GM12874 (cell line): ENCODE results near the gene IL4R.

Experiments used
- TF ChIP-seq, protein P1 (sequence below): IDR thresholded peaks from 2 replicates; pipeline ENCODE4 v1.5.1; 2011; ENCODE audit warnings: low read depth, mild to moderate bottlenecking, control low read depth, low read length, moderate library complexity; ENCODE audit not compliant: insufficient read depth

Gene IL4R

DNA sequence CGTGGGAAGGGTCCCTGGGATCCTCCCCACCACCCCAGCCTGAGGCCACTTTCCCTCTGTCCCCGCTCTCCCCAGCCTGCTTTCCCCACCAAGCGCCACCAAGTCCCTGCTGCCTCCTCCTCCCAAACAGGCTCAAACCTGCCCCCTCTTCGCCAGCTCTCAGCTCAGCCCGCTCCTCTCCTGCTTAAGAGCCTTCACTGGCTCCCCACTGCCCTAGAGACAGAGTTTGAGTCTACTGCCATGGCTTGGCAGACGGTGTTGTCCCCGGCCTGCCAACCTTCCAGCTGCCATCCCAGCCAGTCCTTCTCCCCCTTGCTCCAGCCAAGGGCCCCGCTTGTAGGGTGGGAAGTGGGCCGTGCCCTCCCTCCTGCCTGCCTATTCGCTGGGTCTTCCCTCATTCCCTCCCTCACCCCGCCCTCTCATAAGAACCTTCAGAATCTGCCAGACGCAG is 11.1 kb downstream of the IL4R start:
- TF ChIP-seq, protein P1, sequence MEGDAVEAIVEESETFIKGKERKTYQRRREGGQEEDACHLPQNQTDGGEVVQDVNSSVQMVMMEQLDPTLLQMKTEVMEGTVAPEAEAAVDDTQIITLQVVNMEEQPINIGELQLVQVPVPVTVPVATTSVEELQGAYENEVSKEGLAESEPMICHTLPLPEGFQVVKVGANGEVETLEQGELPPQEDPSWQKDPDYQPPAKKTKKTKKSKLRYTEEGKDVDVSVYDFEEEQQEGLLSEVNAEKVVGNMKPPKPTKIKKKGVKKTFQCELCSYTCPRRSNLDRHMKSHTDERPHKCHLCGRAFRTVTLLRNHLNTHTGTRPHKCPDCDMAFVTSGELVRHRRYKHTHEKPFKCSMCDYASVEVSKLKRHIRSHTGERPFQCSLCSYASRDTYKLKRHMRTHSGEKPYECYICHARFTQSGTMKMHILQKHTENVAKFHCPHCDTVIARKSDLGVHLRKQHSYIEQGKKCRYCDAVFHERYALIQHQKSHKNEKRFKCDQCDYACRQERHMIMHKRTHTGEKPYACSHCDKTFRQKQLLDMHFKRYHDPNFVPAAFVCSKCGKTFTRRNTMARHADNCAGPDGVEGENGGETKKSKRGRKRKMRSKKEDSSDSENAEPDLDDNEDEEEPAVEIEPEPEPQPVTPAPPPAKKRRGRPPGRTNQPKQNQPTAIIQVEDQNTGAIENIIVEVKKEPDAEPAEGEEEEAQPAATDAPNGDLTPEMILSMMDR, result no peak

DNA sequence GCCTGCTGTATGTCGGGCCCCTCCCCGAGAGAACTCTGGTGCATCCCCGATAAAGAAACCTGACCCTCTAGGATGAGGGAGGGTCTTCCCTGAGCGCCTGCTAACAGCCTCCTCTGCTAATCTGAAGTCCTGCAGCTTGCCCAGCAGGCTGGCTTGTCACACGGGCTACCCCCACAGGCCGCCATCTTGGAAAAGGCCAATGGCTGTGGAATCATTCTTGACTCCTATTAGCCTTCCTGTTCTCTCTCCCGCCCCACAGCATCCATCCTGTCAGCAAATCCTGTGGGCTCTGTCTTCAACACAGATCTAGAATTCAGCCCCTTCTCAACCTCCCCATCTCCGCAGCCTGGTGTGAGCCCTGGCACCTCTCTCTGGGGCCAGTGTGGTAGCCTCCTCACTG is 12.0 kb downstream of the IL4R start:
- TF ChIP-seq, protein P1, result no peak

DNA sequence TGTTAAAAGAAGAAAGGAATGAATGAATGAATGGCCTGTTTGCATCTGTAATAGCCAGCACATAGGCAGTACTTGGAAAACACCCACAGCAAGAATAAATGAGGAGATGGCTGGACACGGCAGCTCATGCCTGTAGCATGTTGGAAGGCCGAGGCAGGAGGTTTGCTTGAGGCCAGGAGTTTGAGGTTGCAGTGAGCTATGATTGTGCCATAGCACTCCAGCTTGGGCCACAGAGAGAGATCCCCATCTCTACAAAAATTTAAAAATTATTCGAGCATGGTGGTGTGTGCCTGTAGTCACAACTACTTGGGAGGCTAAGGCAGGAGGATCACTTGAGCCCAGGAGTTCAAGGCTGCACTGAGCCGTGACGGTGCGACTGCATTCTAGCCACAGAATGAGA is 12.5 kb downstream of the IL4R start:
- TF ChIP-seq, protein P1, result no peak

DNA sequence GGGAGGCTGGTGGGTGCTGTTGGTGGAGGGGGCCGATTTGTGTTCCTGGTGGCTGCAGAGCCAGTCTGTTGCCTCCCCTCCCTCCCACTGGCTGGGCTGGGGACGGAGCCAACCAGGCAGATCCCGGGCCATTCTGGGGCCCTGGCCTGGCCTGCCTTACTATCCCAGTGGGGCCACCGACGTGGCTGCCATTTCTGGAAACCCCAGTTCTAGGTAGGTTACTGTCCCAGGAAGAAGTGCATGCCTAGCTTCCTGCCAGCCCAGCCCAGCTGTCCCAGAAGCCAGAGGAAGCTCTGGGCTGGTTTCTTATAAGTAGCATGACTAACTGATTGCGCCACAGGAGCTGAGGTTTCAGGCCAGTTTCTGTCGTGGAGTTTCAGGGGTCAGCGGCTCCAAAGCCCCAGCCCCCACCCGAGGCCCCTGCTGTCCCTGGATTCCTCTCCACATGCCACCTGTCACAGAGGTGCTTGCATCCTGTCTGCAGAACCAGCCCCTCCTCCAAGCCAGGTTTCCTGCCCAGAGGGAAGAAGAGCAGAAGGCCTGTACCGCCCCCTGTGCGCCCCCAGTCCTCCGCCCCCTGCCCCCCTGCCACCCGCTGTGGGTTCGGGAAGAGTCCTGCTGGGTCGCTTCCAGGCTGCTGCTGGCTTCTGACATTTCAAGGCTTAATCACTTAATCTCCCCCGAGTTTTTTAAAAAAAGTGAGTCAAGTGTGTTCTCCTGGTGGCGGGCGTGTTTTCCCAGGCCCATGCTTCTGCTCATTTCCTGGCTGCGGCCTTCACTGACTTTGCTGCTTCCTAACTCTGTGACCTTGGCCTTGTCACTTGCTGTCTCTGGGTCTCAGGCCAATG is 13.2 kb downstream of the IL4R start:
- TF ChIP-seq, protein P1, result no peak

DNA sequence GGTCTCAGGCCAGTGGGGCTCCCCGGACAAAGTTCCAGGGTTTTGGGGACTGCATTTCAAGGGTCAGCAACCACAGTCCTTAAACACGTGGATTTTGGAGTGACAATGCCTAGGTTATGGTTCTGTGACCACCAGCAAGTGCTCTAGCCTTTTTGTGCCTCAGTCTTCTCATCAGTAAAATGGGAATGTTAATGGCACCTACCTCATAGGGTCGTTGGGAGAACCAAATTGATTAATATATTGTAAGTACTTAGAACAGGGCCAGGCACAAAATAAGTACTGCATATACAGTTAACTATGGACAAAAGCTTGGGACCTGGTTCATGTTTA is 13.8 kb downstream of the IL4R start:
- TF ChIP-seq, protein P1, result no peak

DNA sequence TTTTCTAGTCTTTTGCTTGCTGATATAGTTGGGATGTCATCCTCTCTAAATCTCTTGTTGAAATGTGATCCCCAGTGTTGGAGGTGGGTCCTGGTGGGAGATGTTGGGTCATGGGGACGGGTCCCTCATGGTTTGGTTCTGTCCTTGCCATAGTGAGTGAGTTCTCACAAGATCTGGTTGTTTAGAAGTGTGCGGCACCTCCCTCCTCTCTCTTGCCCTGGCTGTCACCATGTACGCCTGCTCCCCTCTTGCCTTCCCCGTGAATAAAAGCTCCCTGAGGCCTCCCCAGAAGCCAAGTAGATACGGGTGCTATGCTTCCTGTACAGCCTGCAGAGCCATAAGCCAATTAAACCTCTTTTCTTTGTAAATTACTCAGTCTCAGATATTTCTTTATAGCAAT is 15.2 kb downstream of the IL4R start:
- TF ChIP-seq, protein P1, result no peak

DNA sequence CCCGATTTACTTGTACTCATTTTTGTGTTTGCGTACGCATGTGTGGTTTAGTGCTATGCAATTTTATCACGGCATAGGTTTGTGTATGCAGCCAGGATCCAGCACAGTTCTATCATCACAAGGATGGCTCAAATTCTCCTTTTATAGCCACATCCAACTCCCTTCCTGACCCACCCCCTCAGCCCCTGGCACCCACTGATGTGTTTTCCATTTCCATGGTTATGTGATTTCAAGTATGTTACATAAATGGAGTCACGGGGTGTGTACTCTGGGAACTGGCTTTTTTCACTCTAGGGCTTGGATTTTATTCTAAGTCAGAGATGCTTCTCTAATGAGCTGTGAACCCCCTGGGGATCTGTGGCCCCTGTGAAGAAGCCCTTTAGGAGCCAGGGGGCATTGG is 16.8 kb downstream of the IL4R start:
- TF ChIP-seq, protein P1, result no peak

DNA sequence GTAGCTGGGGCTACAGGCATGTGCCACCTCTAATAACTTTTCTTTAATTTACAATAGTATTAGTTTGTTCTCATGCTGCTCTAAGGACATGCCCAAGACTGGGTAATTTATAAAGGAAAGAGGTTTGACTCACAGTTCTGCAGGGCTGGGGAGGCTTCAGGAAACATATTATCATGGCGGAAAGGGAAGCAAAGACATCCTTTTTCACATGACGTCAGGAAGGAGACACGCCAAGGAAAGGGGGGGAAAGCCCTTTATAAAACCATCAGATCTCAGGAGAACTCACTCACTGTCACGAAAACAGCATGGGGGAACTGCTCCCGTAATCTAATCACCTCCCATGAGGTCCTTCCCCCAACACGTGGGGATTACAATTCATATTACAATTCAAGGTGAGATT is 18.3 kb downstream of the IL4R start:
- TF ChIP-seq, protein P1, result no peak
